ENCODE measurements around the gene KRT27. TPM values are rescaled to one million over a fixed set of nuclear protein-coding genes. Genes with fewer than 3 reads are reported as not detected.
"Not testable (repeated sequence)": the region's sequence is repeated elsewhere in the genome, so short reads cannot be mapped to it uniquely, and the experiment has no call there.

Gene KRT27
- total and polyA plus RNA-seq, 9 donors = 0.14 to 0.18 TPM; not detected in 7

- no peak for DNase-seq
- Histone ChIP-seq H3K36me3 (ENCODE audit: control insufficient read depth, insufficient read depth, low read length) (peaks cover 7% of the 10 kb centered on the region), H3K27ac (ENCODE audit: low read length) (no peak overlapping the region), H3K9me3 (replicated peaks; ENCODE audit: control insufficient read depth, low read depth, low read length) (no peaks in the 10 kb centered on the region), H3K4me1 (ENCODE audit: control insufficient read depth, insufficient read depth, low read length) (peaks cover 2% of the 10 kb centered on the region), H3K4me3 (ENCODE audit: low read length) (no peak overlapping the region), H3K27me3 (ENCODE audit: control insufficient read depth, insufficient read depth, low read length) (no peaks in the 10 kb centered on the region)
- WGBS (ENCODE audit: insufficient coverage) = 56% methylated on average over 2 of the region's 9 CpGs
Observed at GRCh38 chr17:40820228-40820838, 38.0 kb upstream of the KRT27 start.

- no peaks in the 10 kb centered on the region for H3K27me3 ChIP-seq (ENCODE audit: control insufficient read depth, insufficient read depth, low read length)
- 46% methylated on average over 4 of the region's 9 CpGs for WGBS (ENCODE audit: insufficient coverage)
- peaks cover 2% of the 10 kb centered on the region for H3K4me1 ChIP-seq (ENCODE audit: control insufficient read depth, insufficient read depth, low read length)
- peak overlapping the region; percentile 94 for H3K27ac ChIP-seq (ENCODE audit: low read length)
- peaks cover 7% of the 10 kb centered on the region for H3K36me3 ChIP-seq (ENCODE audit: control insufficient read depth, insufficient read depth, low read length)
- peak; percentile 55 for DNase-seq
- peak overlapping the region; percentile 74 for H3K4me3 ChIP-seq (ENCODE audit: low read length)
- no peaks in the 10 kb centered on the region for H3K9me3 ChIP-seq (replicated peaks; ENCODE audit: control insufficient read depth, low read depth, low read length)
Observed at GRCh38 chr17:40819528-40820125, 37.3 kb upstream of the KRT27 start.

GRCh38 chr17:40818733-40819527 is 36.6 kb upstream of the KRT27 start:
- Histone ChIP-seq H3K36me3 (ENCODE audit: control insufficient read depth, insufficient read depth, low read length) (peaks cover 7% of the 10 kb centered on the region), H3K27ac (ENCODE audit: low read length) (peak overlapping the region; percentile 94), H3K9me3 (replicated peaks; ENCODE audit: control insufficient read depth, low read depth, low read length) (no peaks in the 10 kb centered on the region), H3K4me3 (ENCODE audit: low read length) (peak overlapping the region; percentile 74), H3K4me1 (ENCODE audit: control insufficient read depth, insufficient read depth, low read length) (peaks cover 2% of the 10 kb centered on the region), H3K27me3 (ENCODE audit: control insufficient read depth, insufficient read depth, low read length) (no peaks in the 10 kb centered on the region)
- DNase-seq = peak; percentile 93
- under 1% methylated on average over 48 of the region's 73 CpGs for WGBS (ENCODE audit: insufficient coverage)

- H3K36me3 ChIP-seq (ENCODE audit: control insufficient read depth, insufficient read depth, low read length) = peaks cover 7% of the 10 kb centered on the region
- no peaks in the 10 kb centered on the region for H3K27me3 ChIP-seq (ENCODE audit: control insufficient read depth, insufficient read depth, low read length)
- peak overlapping the region; percentile 86 for H3K27ac ChIP-seq (ENCODE audit: low read length)
- peak overlapping the region; percentile 71 for H3K4me3 ChIP-seq (ENCODE audit: low read length)
- no peaks in the 10 kb centered on the region for H3K9me3 ChIP-seq (replicated peaks; ENCODE audit: control insufficient read depth, low read depth, low read length)
- peaks cover 2% of the 10 kb centered on the region for H3K4me1 ChIP-seq (ENCODE audit: control insufficient read depth, insufficient read depth, low read length)
- DNase-seq = no peak
- 0% methylated on average over 1 of the region's 7 CpGs for WGBS (ENCODE audit: insufficient coverage)
Observed at GRCh38 chr17:40818343-40818732, 36.0 kb upstream of the KRT27 start.

- WGBS (ENCODE audit: insufficient coverage) = 82% methylated on average over 1 of the region's 4 CpGs
- no peak overlapping the region for H3K4me3 ChIP-seq (ENCODE audit: low read length)
Observed at GRCh38 chr17:40817103-40817682, 34.8 kb upstream of the KRT27 start.

GRCh38 chr17:40816569-40816968 is 34.2 kb upstream of the KRT27 start:
- no CpG with 5 or more reads among the region's 3 CpGs for WGBS (ENCODE audit: insufficient coverage)
- H3K4me3 ChIP-seq (ENCODE audit: low read length) = no peak overlapping the region
- no peak overlapping the region for H3K27ac ChIP-seq (ENCODE audit: low read length)
- peaks cover 2% of the 10 kb centered on the region for H3K27me3 ChIP-seq (ENCODE audit: control insufficient read depth, insufficient read depth, low read length)
- H3K9me3 ChIP-seq (replicated peaks; ENCODE audit: control insufficient read depth, low read depth, low read length) = no peaks in the 10 kb centered on the region
- peaks cover 7% of the 10 kb centered on the region for H3K36me3 ChIP-seq (ENCODE audit: control insufficient read depth, insufficient read depth, low read length)
- peaks cover 2% of the 10 kb centered on the region for H3K4me1 ChIP-seq (ENCODE audit: control insufficient read depth, insufficient read depth, low read length)
- DNase-seq = no peak

More at GRCh38 chr17:40817103-40817682, 34.8 kb upstream of the KRT27 start:
- peaks cover 7% of the 10 kb centered on the region for H3K36me3 ChIP-seq (ENCODE audit: control insufficient read depth, insufficient read depth, low read length)
- peaks cover 2% of the 10 kb centered on the region for H3K27me3 ChIP-seq (ENCODE audit: control insufficient read depth, insufficient read depth, low read length)
- DNase-seq = no peak
- H3K9me3 ChIP-seq (replicated peaks; ENCODE audit: control insufficient read depth, low read depth, low read length) = no peaks in the 10 kb centered on the region
- peaks cover 2% of the 10 kb centered on the region for H3K4me1 ChIP-seq (ENCODE audit: control insufficient read depth, insufficient read depth, low read length)
- H3K27ac ChIP-seq (ENCODE audit: low read length) = no peak overlapping the region

- no peak overlapping the region for H3K27ac ChIP-seq (ENCODE audit: low read length)
- H3K4me1 ChIP-seq (ENCODE audit: control insufficient read depth, insufficient read depth, low read length) = peaks cover 2% of the 10 kb centered on the region
- H3K9me3 ChIP-seq (replicated peaks; ENCODE audit: control insufficient read depth, low read depth, low read length) = no peaks in the 10 kb centered on the region
- H3K4me3 ChIP-seq (ENCODE audit: low read length) = no peak overlapping the region
- H3K27me3 ChIP-seq (ENCODE audit: control insufficient read depth, insufficient read depth, low read length) = peaks cover 2% of the 10 kb centered on the region
- DNase-seq = no peak
- no CpG with 5 or more reads among the region's 1 CpG for WGBS (ENCODE audit: insufficient coverage)
- H3K36me3 ChIP-seq (ENCODE audit: control insufficient read depth, insufficient read depth, low read length) = peaks cover 7% of the 10 kb centered on the region
Observed at GRCh38 chr17:40815381-40815780, 33.0 kb upstream of the KRT27 start.

- WGBS (ENCODE audit: insufficient coverage) = no CpG with 5 or more reads among the region's 3 CpGs
- DNase-seq; H3K36me3 ChIP-seq (ENCODE audit: control insufficient read depth, insufficient read depth, low read length): not testable (repeated sequence)
Observed at GRCh38 chr17:40814657-40815056, 32.3 kb upstream of the KRT27 start.

GRCh38 chr17:40813804-40814203 is 31.5 kb upstream of the KRT27 start:
- no peak for DNase-seq
- peaks cover 2% of the 10 kb centered on the region for H3K27me3 ChIP-seq (ENCODE audit: control insufficient read depth, insufficient read depth, low read length)
- H3K36me3 ChIP-seq (ENCODE audit: control insufficient read depth, insufficient read depth, low read length) = peaks cover 7% of the 10 kb centered on the region
- H3K4me1 ChIP-seq (ENCODE audit: control insufficient read depth, insufficient read depth, low read length) = no peaks in the 10 kb centered on the region
- no peak overlapping the region for H3K4me3 ChIP-seq (ENCODE audit: low read length)
- WGBS (ENCODE audit: insufficient coverage) = 100% methylated on average over 1 of the region's 4 CpGs
- no peak overlapping the region for H3K27ac ChIP-seq (ENCODE audit: low read length)
- no peaks in the 10 kb centered on the region for H3K9me3 ChIP-seq (replicated peaks; ENCODE audit: control insufficient read depth, low read depth, low read length)

More at GRCh38 chr17:40814657-40815056, 32.3 kb upstream of the KRT27 start:
- not testable (repeated sequence) for H3K27ac ChIP-seq (ENCODE audit: low read length); H3K9me3 ChIP-seq (replicated peaks; ENCODE audit: control insufficient read depth, low read depth, low read length); H3K4me3 ChIP-seq (ENCODE audit: low read length); H3K4me1 ChIP-seq (ENCODE audit: control insufficient read depth, insufficient read depth, low read length); H3K27me3 ChIP-seq (ENCODE audit: control insufficient read depth, insufficient read depth, low read length)

GRCh38 chr17:40812639-40813038 is 30.3 kb upstream of the KRT27 start:
- Histone ChIP-seq H3K4me3 (ENCODE audit: low read length) (no peak overlapping the region), H3K36me3 (ENCODE audit: control insufficient read depth, insufficient read depth, low read length) (peaks cover 7% of the 10 kb centered on the region), H3K9me3 (replicated peaks; ENCODE audit: control insufficient read depth, low read depth, low read length) (no peaks in the 10 kb centered on the region), H3K27ac (ENCODE audit: low read length) (no peak overlapping the region), H3K27me3 (ENCODE audit: control insufficient read depth, insufficient read depth, low read length) (peaks cover 2% of the 10 kb centered on the region), H3K4me1 (ENCODE audit: control insufficient read depth, insufficient read depth, low read length) (no peaks in the 10 kb centered on the region)
- no peak for DNase-seq
- no CpG with 5 or more reads among the region's 3 CpGs for WGBS (ENCODE audit: insufficient coverage)

All from muscle of leg (tissue), 11 donors.